IPS-18a (cell line): ENCODE results near the gene DHX29.

ENCODE experiments used
- H3K27ac ChIP-seq: one replicate; pipeline ENCODE4 v1.5.1; 2013; ENCODE audit warnings: low read length
- H3K27me3 ChIP-seq: one replicate; pipeline ENCODE4 v1.6.1; 2013; ENCODE audit warnings: mild to moderate bottlenecking, low read length; ENCODE audit not compliant: control insufficient read depth, insufficient read depth
- H3K36me3 ChIP-seq: one replicate; pipeline ENCODE4 v1.6.1; 2013; ENCODE audit warnings: low read depth, low read length; ENCODE audit not compliant: control insufficient read depth
- H3K4me1 ChIP-seq: one replicate; pipeline ENCODE4 v1.6.1; 2013; ENCODE audit warnings: low read depth, low read length; ENCODE audit not compliant: control insufficient read depth
- H3K4me3 ChIP-seq: one replicate; pipeline ENCODE4 v1.5.1; 2013; ENCODE audit warnings: low read length
- H3K9ac ChIP-seq: one replicate; pipeline ENCODE4 v1.6.1; 2013; ENCODE audit warnings: mild to moderate bottlenecking, low read length, moderate library complexity
- H3K9me3 ChIP-seq: one replicate; pipeline ENCODE4 v1.6.1; 2013; ENCODE audit warnings: low read depth, low read length; ENCODE audit not compliant: control insufficient read depth

Gene DHX29

GRCh38 chr5:55230086-55230629, 77.3 kb downstream of the DHX29 start:
- H3K27me3 ChIP-seq, result peaks cover 100% of the 10 kb centered on the region
- no peaks in the 10 kb centered on the region for H3K9me3 ChIP-seq
- H3K9ac ChIP-seq, result no peak overlapping the region
- H3K4me3 ChIP-seq, result no peak overlapping the region
- H3K36me3 ChIP-seq, result no peaks in the 10 kb centered on the region
- peaks cover 13% of the 10 kb centered on the region for H3K4me1 ChIP-seq
- no peak overlapping the region for H3K27ac ChIP-seq

GRCh38 chr5:55227664-55228430, 79.6 kb downstream of the DHX29 start:
- peaks cover 13% of the 10 kb centered on the region for H3K4me1 ChIP-seq
- no peaks in the 10 kb centered on the region for H3K36me3 ChIP-seq
- H3K4me3 ChIP-seq, result peak overlapping the region; percentile 48
- H3K27me3 ChIP-seq, result peaks cover 100% of the 10 kb centered on the region
- H3K9ac ChIP-seq, result no peak overlapping the region
- H3K27ac ChIP-seq, result no peak overlapping the region
- no peaks in the 10 kb centered on the region for H3K9me3 ChIP-seq

GRCh38 chr5:55226934-55227663, 80.4 kb downstream of the DHX29 start, which contains the start of gene MCIDAS:
TSS of gene MCIDAS (minus strand) at chr5:55227315. CDS start at chr5:55227138, 177 bp downstream.
- Histone ChIP-seq H3K36me3 (no peaks in the 10 kb centered on the region), H3K27me3 (peaks cover 100% of the 10 kb centered on the region), H3K4me3 (peak within 1 kb of the TSS; percentile 48), H3K4me1 (peaks cover 19% of the 10 kb centered on the region), H3K9ac (no peak within 1 kb of the TSS), H3K27ac (no peak within 1 kb of the TSS), H3K9me3 (no peaks in the 10 kb centered on the region)

GRCh38 chr5:55226027-55226933, 81.2 kb downstream of the DHX29 start:
- Histone ChIP-seq H3K36me3 (no peaks in the 10 kb centered on the region), H3K27me3 (peaks cover 100% of the 10 kb centered on the region), H3K9ac (no peak overlapping the region), H3K27ac (no peak overlapping the region), H3K4me3 (peak overlapping the region; percentile 48), H3K4me1 (peaks cover 15% of the 10 kb centered on the region), H3K9me3 (no peaks in the 10 kb centered on the region)

GRCh38 chr5:55225346-55225745, 82.1 kb downstream of the DHX29 start:
- Histone ChIP-seq H3K4me1 (peaks cover 15% of the 10 kb centered on the region), H3K9ac (no peak overlapping the region), H3K27me3 (peaks cover 100% of the 10 kb centered on the region), H3K36me3 (no peaks in the 10 kb centered on the region), H3K9me3 (no peaks in the 10 kb centered on the region), H3K4me3 (no peak overlapping the region), H3K27ac (no peak overlapping the region)

- peaks cover 22% of the 10 kb centered on the region for H3K4me1 ChIP-seq
- no peak overlapping the region for H3K4me3 ChIP-seq
- H3K9ac ChIP-seq, result no peak overlapping the region
- peaks cover 100% of the 10 kb centered on the region for H3K27me3 ChIP-seq
- H3K9me3 ChIP-seq, result no peaks in the 10 kb centered on the region
- no peak overlapping the region for H3K27ac ChIP-seq
- H3K36me3 ChIP-seq, result no peaks in the 10 kb centered on the region
Measured at GRCh38 chr5:55223812-55224240, 83.7 kb downstream of the DHX29 start.

GRCh38 chr5:55222985-55223811, 84.3 kb downstream of the DHX29 start:
- Histone ChIP-seq H3K9ac (no peak overlapping the region), H3K27me3 (peaks cover 100% of the 10 kb centered on the region), H3K36me3 (no peaks in the 10 kb centered on the region), H3K27ac (no peak overlapping the region), H3K4me1 (peaks cover 25% of the 10 kb centered on the region), H3K4me3 (peak overlapping the region; percentile 32), H3K9me3 (no peaks in the 10 kb centered on the region)

- H3K27ac ChIP-seq, result no peak overlapping the region
- no peaks in the 10 kb centered on the region for H3K36me3 ChIP-seq
- H3K9me3 ChIP-seq, result no peaks in the 10 kb centered on the region
- no peak overlapping the region for H3K9ac ChIP-seq
- H3K4me3 ChIP-seq, result no peak overlapping the region
- H3K27me3 ChIP-seq, result peaks cover 96% of the 10 kb centered on the region
- peaks cover 19% of the 10 kb centered on the region for H3K4me1 ChIP-seq
Measured at GRCh38 chr5:55222092-55222984, 85.2 kb downstream of the DHX29 start.

GRCh38 chr5:55220433-55221185, 86.9 kb downstream of the DHX29 start:
- peaks cover 79% of the 10 kb centered on the region for H3K27me3 ChIP-seq
- H3K9me3 ChIP-seq, result no peaks in the 10 kb centered on the region
- no peak overlapping the region for H3K9ac ChIP-seq
- no peaks in the 10 kb centered on the region for H3K36me3 ChIP-seq
- H3K4me1 ChIP-seq, result peaks cover 19% of the 10 kb centered on the region
- peak overlapping the region; percentile 44 for H3K4me3 ChIP-seq
- H3K27ac ChIP-seq, result no peak overlapping the region
